Osteoblast (primary cell): ENCODE results near the gene NELL1. TPM values are rescaled to one million over a fixed set of nuclear protein-coding genes. Genes with fewer than 3 reads are reported as not detected.

Experiments used
- DNase-seq: peaks from one replicate; pipeline ENCODE4 v3.0.0; 2011; ENCODE audit warnings: low spot score, mixed read lengths; ENCODE audit not compliant: insufficient read length; ENCODE audit errors: missing footprints
- H2AFZ ChIP-seq: 2 replicates; pipeline ENCODE4 v1.6.0; 2011; ENCODE audit warnings: mild to moderate bottlenecking, low read length
- H3K27ac ChIP-seq: 2 replicates; pipeline ENCODE4 v1.5.1; 2011; ENCODE audit warnings: mild to moderate bottlenecking, low read depth, low read length, moderate library complexity
- H3K27me3 ChIP-seq: 2 replicates; pipeline ENCODE4 v1.6.0; 2012; ENCODE audit warnings: mild to moderate bottlenecking, control low read depth, inconsistent platforms, low read length, moderate library complexity; ENCODE audit not compliant: insufficient read depth
- H3K36me3 ChIP-seq: 2 replicates; pipeline ENCODE4 v1.5.1; 2011; ENCODE audit warnings: mild to moderate bottlenecking, low read length, control low read depth, moderate library complexity; ENCODE audit not compliant: insufficient read depth
- H3K4me1 ChIP-seq: 2 replicates; pipeline ENCODE4 v1.5.1; 2011; ENCODE audit warnings: mild to moderate bottlenecking, low read length, control low read depth, moderate library complexity; ENCODE audit not compliant: insufficient read depth
- H3K4me2 ChIP-seq: 2 replicates; pipeline ENCODE4 v1.6.0; 2011; ENCODE audit warnings: mild to moderate bottlenecking, low read length; ENCODE audit not compliant: insufficient read depth
- H3K4me3 ChIP-seq: fragments of 200-600 bp; sonication (generic); 3 replicates; pipeline ENCODE4 v1.5.1; 2012; ENCODE audit warnings: mild to moderate bottlenecking, low read length, inconsistent platforms; ENCODE audit not compliant: insufficient read depth
- H3K79me2 ChIP-seq: 2 replicates; pipeline ENCODE4 v1.6.0; 2012; ENCODE audit warnings: mild to moderate bottlenecking, low read length, control low read depth, inconsistent platforms; ENCODE audit not compliant: insufficient read depth
- H3K9me3 ChIP-seq: 2 replicates; pipeline ENCODE4 v1.5.1; 2011; ENCODE audit warnings: low read depth, low read length, control low read depth
- H4K20me1 ChIP-seq: 2 replicates; pipeline ENCODE4 v1.6.0; 2012; ENCODE audit warnings: mild to moderate bottlenecking, low read length, control low read depth; ENCODE audit not compliant: insufficient read depth
- total RNA-seq: library from RNA; depleted of rRNA; stranded (reverse); fragments of >200 nt; gene quantifications from 2 replicates; pipeline ENCODE4 v1.2.3, GENCODE V29; 2012
- TF ChIP-seq, protein P1 (sequence below): IDR thresholded peaks from 2 replicates; pipeline ENCODE4 v1.5.1; 2011; ENCODE audit warnings: mild to moderate bottlenecking, low read depth, low read length, moderate library complexity; ENCODE audit errors: extremely low read depth

Gene NELL1
- total RNA-seq, 1 donor: not detected

DNA sequence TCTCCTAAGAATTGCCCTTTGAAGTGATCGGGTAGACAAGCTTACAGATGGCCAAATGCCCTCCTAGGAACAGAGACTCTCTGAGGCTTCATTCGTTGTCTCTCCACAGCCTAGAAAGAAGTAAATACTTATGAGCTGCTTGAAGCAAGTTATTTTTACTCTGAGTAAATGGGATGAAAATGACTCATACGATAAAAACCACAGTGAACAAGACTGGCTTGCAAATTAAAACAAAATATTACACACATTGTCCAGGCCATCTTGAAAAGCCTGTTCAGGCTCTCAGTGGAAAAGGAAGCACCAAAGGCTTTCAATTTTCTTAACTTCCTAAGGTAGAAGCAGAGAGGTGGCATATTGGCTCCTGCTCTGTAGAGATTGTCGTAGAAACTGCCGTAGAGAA is 294.2 kb downstream of the NELL1 start:
- Histone ChIP-seq H3K27ac (no peak overlapping the region), H3K4me1 (no peaks in the 10 kb centered on the region), H3K9me3 (no peaks in the 10 kb centered on the region), H3K4me2 (no peak overlapping the region), H3K36me3 (no peaks in the 10 kb centered on the region), H3K4me3 (no peak overlapping the region), H3K79me2 (no peaks in the 10 kb centered on the region), H2AFZ (no peak overlapping the region), H3K27me3 (no peaks in the 10 kb centered on the region), H4K20me1 (no peaks in the 10 kb centered on the region)
- no peak for DNase-seq
- TF ChIP-seq, protein P1, sequence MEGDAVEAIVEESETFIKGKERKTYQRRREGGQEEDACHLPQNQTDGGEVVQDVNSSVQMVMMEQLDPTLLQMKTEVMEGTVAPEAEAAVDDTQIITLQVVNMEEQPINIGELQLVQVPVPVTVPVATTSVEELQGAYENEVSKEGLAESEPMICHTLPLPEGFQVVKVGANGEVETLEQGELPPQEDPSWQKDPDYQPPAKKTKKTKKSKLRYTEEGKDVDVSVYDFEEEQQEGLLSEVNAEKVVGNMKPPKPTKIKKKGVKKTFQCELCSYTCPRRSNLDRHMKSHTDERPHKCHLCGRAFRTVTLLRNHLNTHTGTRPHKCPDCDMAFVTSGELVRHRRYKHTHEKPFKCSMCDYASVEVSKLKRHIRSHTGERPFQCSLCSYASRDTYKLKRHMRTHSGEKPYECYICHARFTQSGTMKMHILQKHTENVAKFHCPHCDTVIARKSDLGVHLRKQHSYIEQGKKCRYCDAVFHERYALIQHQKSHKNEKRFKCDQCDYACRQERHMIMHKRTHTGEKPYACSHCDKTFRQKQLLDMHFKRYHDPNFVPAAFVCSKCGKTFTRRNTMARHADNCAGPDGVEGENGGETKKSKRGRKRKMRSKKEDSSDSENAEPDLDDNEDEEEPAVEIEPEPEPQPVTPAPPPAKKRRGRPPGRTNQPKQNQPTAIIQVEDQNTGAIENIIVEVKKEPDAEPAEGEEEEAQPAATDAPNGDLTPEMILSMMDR: no peak

DNA sequence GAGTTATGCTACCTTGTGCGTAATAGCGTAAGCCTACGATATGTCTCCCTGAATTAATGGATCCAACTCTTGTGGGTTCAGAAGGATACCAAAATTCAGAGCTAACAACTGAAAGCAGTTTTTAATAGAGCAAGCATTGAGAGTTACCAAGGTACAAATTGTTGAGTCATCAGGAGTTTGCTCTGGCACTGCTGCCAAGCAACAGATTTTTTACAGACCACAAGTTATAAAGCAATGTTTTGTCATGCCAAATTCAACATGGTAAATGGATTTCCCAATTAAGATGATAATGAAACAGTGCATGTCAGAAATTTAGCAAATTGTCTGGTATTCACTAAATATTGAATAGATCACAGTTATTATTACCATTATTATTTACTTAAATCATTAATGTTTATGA is 295.6 kb downstream of the NELL1 start:
- no peaks in the 10 kb centered on the region for H3K9me3 ChIP-seq
- H3K4me2 ChIP-seq: no peak overlapping the region
- no peaks in the 10 kb centered on the region for H3K79me2 ChIP-seq
- H3K4me1 ChIP-seq: no peaks in the 10 kb centered on the region
- no peaks in the 10 kb centered on the region for H4K20me1 ChIP-seq
- H3K36me3 ChIP-seq: no peaks in the 10 kb centered on the region
- no peaks in the 10 kb centered on the region for H3K27me3 ChIP-seq
- no peak overlapping the region for H3K27ac ChIP-seq
- no peak overlapping the region for H2AFZ ChIP-seq
- DNase-seq: no peak
- no peak overlapping the region for H3K4me3 ChIP-seq
- TF ChIP-seq, protein P1: no peak

DNA sequence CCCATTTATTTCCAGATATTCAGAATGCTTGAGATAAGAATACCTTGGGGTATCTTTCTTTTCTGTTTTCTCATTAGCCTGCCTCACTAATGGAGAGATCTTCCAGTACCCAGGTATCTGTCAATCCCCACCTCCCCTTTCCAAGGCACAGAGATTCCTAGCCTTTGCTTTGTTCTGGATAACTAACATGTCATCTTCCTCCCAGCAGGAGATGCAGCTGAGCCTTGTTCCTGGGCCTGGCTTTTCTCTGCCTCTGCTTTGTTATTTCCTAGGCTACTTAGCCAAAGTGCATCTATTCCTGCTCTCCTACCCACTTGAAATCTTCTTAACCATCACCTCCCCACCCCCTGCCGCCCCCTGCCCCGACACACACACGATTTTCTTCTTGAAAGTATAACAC is 297.1 kb downstream of the NELL1 start:
- Histone ChIP-seq H3K9me3 (no peaks in the 10 kb centered on the region), H3K27me3 (no peaks in the 10 kb centered on the region), H3K4me1 (no peaks in the 10 kb centered on the region), H3K4me2 (no peak overlapping the region), H3K36me3 (no peaks in the 10 kb centered on the region), H3K27ac (no peak overlapping the region), H3K4me3 (no peak overlapping the region), H2AFZ (no peak overlapping the region), H3K79me2 (no peaks in the 10 kb centered on the region), H4K20me1 (no peaks in the 10 kb centered on the region)
- DNase-seq: no peak
- TF ChIP-seq, protein P1: no peak

DNA sequence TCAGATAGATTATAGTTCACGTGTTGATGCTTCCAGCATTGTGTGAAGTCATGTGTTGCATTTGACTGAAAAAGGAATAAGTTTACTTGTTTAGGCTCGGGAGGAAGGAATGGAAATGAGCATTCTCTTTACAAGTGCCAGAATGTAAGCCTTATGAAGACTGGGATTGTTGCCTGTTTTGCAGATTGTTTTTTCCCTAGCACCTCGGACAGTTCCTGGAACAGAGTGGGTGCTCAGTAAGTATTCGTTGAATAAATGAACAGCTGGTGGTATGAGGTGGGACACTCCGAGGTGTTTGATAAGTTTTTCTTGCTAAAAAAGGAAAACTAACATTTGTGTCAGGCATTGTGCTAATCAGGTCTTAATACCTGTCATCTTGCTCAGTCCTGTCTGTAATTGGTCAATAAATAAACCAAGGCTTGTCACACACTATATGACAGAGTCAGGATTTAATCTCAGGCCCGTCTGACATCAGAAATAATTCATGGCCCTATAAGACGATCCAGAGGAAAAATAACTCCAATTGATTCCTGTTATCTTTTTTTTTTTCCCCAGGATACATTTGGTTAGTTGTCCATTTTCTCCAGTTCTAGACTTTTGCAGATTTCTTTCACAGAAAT is 304.7 kb downstream of the NELL1 start:
- no peak overlapping the region for H3K4me2 ChIP-seq

More for the DNA sequence above, 304.7 kb downstream of the NELL1 start:
- no peaks in the 10 kb centered on the region for H3K36me3 ChIP-seq
- no peaks in the 10 kb centered on the region for H3K4me1 ChIP-seq
- H3K27ac ChIP-seq: no peak overlapping the region
- no peaks in the 10 kb centered on the region for H3K27me3 ChIP-seq
- no peak overlapping the region for H2AFZ ChIP-seq
- TF ChIP-seq, protein P1: no peak
- no peaks in the 10 kb centered on the region for H3K79me2 ChIP-seq
- H4K20me1 ChIP-seq: no peaks in the 10 kb centered on the region
- no peak for DNase-seq
- no peaks in the 10 kb centered on the region for H3K9me3 ChIP-seq
- H3K4me3 ChIP-seq: no peak overlapping the region
